ENCODE data around the gene PHEX.

- TF ChIP-seq CTCF (IDR thresholded peaks at IDR 0.05) (no peak), POLR2A (IDR thresholded peaks at IDR 0.05) (no peak)
Observed at GRCh38 chrX:22069586-22069985, 37.5 kb downstream of the PHEX start.
